Measurements from ENCODE around the gene ZNF346.

Gene ZNF346

GRCh38 chr5:177008716-177009115, 13.8 kb upstream of the ZNF346 start:
- Histone ChIP-seq H3K9me3 (ENCODE audit: insufficient read depth, low read length, severe bottlenecking) (no peaks in the 10 kb centered on the region), H3K27me3 (ENCODE audit: insufficient read depth, low read length, poor library complexity) (no peaks in the 10 kb centered on the region), H3K9ac (ENCODE audit: low read depth, low read length) (no peak overlapping the region), H2AFZ (ENCODE audit: low read depth, low read length) (no peak overlapping the region), H3K79me2 (ENCODE audit: insufficient read depth, low read length) (peaks cover 31% of the 10 kb centered on the region), H3K4me3 (ENCODE audit: low read depth in 1 of 2, low read length in 2 of 2) (no peak overlapping the region), H3K27ac (ENCODE audit: low read length) (no peak overlapping the region), H3K4me1 (ENCODE audit: insufficient read depth, low read length) (peaks cover 28% of the 10 kb centered on the region), H3K4me2 (ENCODE audit: insufficient read depth, low read length) (no peak overlapping the region), H3K36me3 (ENCODE audit: insufficient read depth, low read length) (peaks cover 6% of the 10 kb centered on the region; the same call in 1 of the 2 replicates), H4K20me1 (ENCODE audit: insufficient read depth, low read length) (peaks cover 19% of the 10 kb centered on the region)
- no peak for TF ChIP-seq CTCF (IDR thresholded peaks at IDR 0.05; ENCODE audit: borderline replicate concordance, extremely low read depth, low read length, poor library complexity, severe bottlenecking)
- TF ChIP-seq EZH2 (IDR thresholded peaks at IDR 0.05; ENCODE audit: borderline replicate concordance, low read depth, low read length, severe bottlenecking) = no peak
- no peak for ATAC-seq (ENCODE audit: insufficient read depth, low read depth)
- DNase-seq = no peak

- no peak overlapping the region for H3K9ac ChIP-seq (ENCODE audit: low read depth, low read length)
- H3K79me2 ChIP-seq (ENCODE audit: insufficient read depth, low read length) = peaks cover 17% of the 10 kb centered on the region
- peaks cover 13% of the 10 kb centered on the region for H3K4me1 ChIP-seq (ENCODE audit: insufficient read depth, low read length)
- TF ChIP-seq CTCF (IDR thresholded peaks at IDR 0.05; ENCODE audit: borderline replicate concordance, extremely low read depth, low read length, poor library complexity, severe bottlenecking) (no peak), EZH2 (IDR thresholded peaks at IDR 0.05; ENCODE audit: borderline replicate concordance, low read depth, low read length, severe bottlenecking) (no peak)
- H3K4me3 ChIP-seq (ENCODE audit: low read depth in 1 of 2, low read length in 2 of 2) = no peak overlapping the region
- H3K9me3 ChIP-seq (ENCODE audit: insufficient read depth, low read length, severe bottlenecking) = no peaks in the 10 kb centered on the region
- no peak overlapping the region for H2AFZ ChIP-seq (ENCODE audit: low read depth, low read length)
- no peak overlapping the region for H3K4me2 ChIP-seq (ENCODE audit: insufficient read depth, low read length)
- H4K20me1 ChIP-seq (ENCODE audit: insufficient read depth, low read length) = peaks cover 5% of the 10 kb centered on the region
- no peaks in the 10 kb centered on the region for H3K27me3 ChIP-seq (ENCODE audit: insufficient read depth, low read length, poor library complexity)
- ATAC-seq (ENCODE audit: insufficient read depth, low read depth) = no peak
- H3K27ac ChIP-seq (ENCODE audit: low read length) = no peak overlapping the region
- DNase-seq = no peak
- H3K36me3 ChIP-seq (ENCODE audit: insufficient read depth, low read length) = no peaks in the 10 kb centered on the region; the same call in 1 of the 2 replicates
Measured at GRCh38 chr5:177010153-177010552, 12.3 kb upstream of the ZNF346 start.

- no peaks in the 10 kb centered on the region for H3K27me3 ChIP-seq (ENCODE audit: insufficient read depth, low read length, poor library complexity)
- H3K4me2 ChIP-seq (ENCODE audit: insufficient read depth, low read length) = no peak overlapping the region
- H2AFZ ChIP-seq (ENCODE audit: low read depth, low read length) = no peak overlapping the region
- no peaks in the 10 kb centered on the region for H3K4me1 ChIP-seq (ENCODE audit: insufficient read depth, low read length)
- peaks cover 3% of the 10 kb centered on the region; the same call in 1 of the 2 replicates for H3K79me2 ChIP-seq (ENCODE audit: insufficient read depth, low read length)
- H3K4me3 ChIP-seq (ENCODE audit: low read depth in 1 of 2, low read length in 2 of 2) = no peak overlapping the region
- ATAC-seq (ENCODE audit: insufficient read depth, low read depth) = no peak
- no peak overlapping the region for H3K27ac ChIP-seq (ENCODE audit: low read length)
- no peak overlapping the region for H3K9ac ChIP-seq (ENCODE audit: low read depth, low read length)
- H3K9me3 ChIP-seq (ENCODE audit: insufficient read depth, low read length, severe bottlenecking) = no peaks in the 10 kb centered on the region
- H3K36me3 ChIP-seq (ENCODE audit: insufficient read depth, low read length) = no peaks in the 10 kb centered on the region
- no peaks in the 10 kb centered on the region for H4K20me1 ChIP-seq (ENCODE audit: insufficient read depth, low read length)
- DNase-seq = no peak
- TF ChIP-seq CTCF (IDR thresholded peaks at IDR 0.05; ENCODE audit: borderline replicate concordance, extremely low read depth, low read length, poor library complexity, severe bottlenecking) (no peak), EZH2 (IDR thresholded peaks at IDR 0.05; ENCODE audit: borderline replicate concordance, low read depth, low read length, severe bottlenecking) (no peak)
Measured at GRCh38 chr5:177015156-177015555, 7.3 kb upstream of the ZNF346 start.

GRCh38 chr5:177018341-177018740, 4.2 kb upstream of the ZNF346 start:
- H3K9me3 ChIP-seq (ENCODE audit: insufficient read depth, low read length, severe bottlenecking) = no peaks in the 10 kb centered on the region
- TF ChIP-seq CTCF (IDR thresholded peaks at IDR 0.05; ENCODE audit: borderline replicate concordance, extremely low read depth, low read length, poor library complexity, severe bottlenecking) (no peak), EZH2 (IDR thresholded peaks at IDR 0.05; ENCODE audit: borderline replicate concordance, low read depth, low read length, severe bottlenecking) (no peak)
- H4K20me1 ChIP-seq (ENCODE audit: insufficient read depth, low read length) = no peaks in the 10 kb centered on the region; the same call in 1 of the 2 replicates
- H3K9ac ChIP-seq (ENCODE audit: low read depth, low read length) = no peak overlapping the region
- H3K36me3 ChIP-seq (ENCODE audit: insufficient read depth, low read length) = no peaks in the 10 kb centered on the region
- no peak overlapping the region for H3K4me2 ChIP-seq (ENCODE audit: insufficient read depth, low read length)
- no peak overlapping the region for H2AFZ ChIP-seq (ENCODE audit: low read depth, low read length)
- no peak overlapping the region for H3K4me3 ChIP-seq (ENCODE audit: low read depth in 1 of 2, low read length in 2 of 2)
- DNase-seq (no peak), ATAC-seq (ENCODE audit: insufficient read depth, low read depth) (no peak)
- H3K27ac ChIP-seq (ENCODE audit: low read length) = no peak overlapping the region
- H3K27me3 ChIP-seq (ENCODE audit: insufficient read depth, low read length, poor library complexity) = no peaks in the 10 kb centered on the region
- H3K4me1 ChIP-seq (ENCODE audit: insufficient read depth, low read length) = peaks cover 18% of the 10 kb centered on the region
- H3K79me2 ChIP-seq (ENCODE audit: insufficient read depth, low read length) = peaks cover 29% of the 10 kb centered on the region
